Activated effector memory CD4-positive, alpha-beta T cell treated with anti-CD3 and anti-CD28 coated beads, Interleukin-2, amount 50 U/mL, for 16 hours (primary cell): Measurements from ENCODE around the gene SLC26A3.
"Not testable (repeated sequence)": the region's sequence is repeated elsewhere in the genome, so short reads cannot be mapped to it uniquely, and the experiment has no call there.

ENCODE experiments used
- DNase-seq: peaks from one replicate; pipeline ENCODE4 v3.0.0-alpha.2; 2020

SLC26A3 gene

GRCh38 chr7:107803009-107803610, at the start of gene SLC26A3:
SLC26A3 (minus strand) TSS chr7:107803223; CDS start chr7:107794509, 8,714 bp downstream.
- DNase-seq, result no peak

DNA sequence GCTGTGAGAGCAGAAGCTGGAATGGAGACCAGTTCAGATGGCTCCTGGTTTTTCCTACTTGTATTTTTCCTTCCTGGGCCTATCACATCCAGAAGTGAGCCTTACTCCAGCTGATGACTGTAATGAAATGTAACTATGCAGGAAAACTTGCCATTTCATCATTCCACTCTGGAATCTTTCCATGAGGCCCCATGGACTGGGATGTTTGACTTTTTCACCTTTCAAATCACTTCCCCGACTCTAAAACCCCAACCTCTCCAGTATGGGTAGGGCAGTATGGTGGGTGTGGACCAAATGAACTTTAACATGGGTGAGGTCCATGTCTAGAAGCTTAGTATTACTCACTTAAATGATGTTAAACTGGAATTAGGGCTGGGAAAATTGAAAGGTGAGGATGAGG, 47.6 kb upstream of the SLC26A3 start:
- DNase-seq, result no peak

DNA sequence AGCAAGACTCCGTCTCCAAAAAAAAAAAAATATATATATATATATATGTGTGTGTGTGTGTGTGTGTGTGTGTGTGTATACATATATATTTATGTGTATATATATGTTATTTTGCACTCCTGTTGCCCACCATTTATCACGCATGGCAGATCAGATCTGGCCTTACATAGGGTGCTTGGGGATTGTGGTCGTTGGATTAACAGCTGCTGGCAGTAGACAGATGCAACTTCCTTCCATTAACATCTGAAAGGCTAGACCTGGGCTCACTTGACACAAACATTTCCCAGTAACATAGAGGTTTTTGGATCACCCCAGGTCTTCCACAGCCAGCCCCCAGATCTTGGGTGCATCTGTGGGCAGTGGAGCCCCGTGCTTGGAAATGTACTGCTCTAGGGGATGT, 47.2 kb upstream of the SLC26A3 start:
- no peak for DNase-seq

- DNase-seq, result not testable (repeated sequence)
These were observed 45.2 kb upstream of the SLC26A3 start for GRCh38 chr7:107848211-107848610.

DNA sequence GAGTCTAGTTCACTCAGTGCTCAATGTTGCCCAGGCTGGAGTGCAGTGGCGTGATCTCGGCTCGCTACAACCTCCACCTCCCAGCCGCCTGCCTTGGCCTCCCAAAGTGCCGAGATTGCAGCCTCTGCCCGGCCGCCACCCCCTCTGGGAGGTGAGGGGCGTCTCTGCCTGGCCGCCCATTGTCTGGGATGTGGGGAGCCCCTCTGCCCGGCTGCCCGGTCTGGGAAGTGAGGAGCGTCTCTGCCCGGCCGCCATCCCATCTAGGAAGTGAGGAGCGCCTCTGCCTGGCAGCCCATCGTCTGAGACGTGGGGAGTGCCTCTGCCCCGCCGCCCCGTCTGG, 44.8 kb upstream of the SLC26A3 start:
- DNase-seq, result not testable (repeated sequence)

- no peak for DNase-seq
These were observed 44.3 kb upstream of the SLC26A3 start for GRCh38 chr7:107847168-107847835.

- DNase-seq, result no peak
These were observed 43.3 kb upstream of the SLC26A3 start for GRCh38 chr7:107846324-107846723.

- DNase-seq, result no peak
These were observed 40.2 kb upstream of the SLC26A3 start for GRCh38 chr7:107843184-107843583.

GRCh38 chr7:107842213-107842612, 39.2 kb upstream of the SLC26A3 start:
- DNase-seq, result no peak

GRCh38 chr7:107838816-107839565, 36.0 kb upstream of the SLC26A3 start:
- no peak for DNase-seq

DNA sequence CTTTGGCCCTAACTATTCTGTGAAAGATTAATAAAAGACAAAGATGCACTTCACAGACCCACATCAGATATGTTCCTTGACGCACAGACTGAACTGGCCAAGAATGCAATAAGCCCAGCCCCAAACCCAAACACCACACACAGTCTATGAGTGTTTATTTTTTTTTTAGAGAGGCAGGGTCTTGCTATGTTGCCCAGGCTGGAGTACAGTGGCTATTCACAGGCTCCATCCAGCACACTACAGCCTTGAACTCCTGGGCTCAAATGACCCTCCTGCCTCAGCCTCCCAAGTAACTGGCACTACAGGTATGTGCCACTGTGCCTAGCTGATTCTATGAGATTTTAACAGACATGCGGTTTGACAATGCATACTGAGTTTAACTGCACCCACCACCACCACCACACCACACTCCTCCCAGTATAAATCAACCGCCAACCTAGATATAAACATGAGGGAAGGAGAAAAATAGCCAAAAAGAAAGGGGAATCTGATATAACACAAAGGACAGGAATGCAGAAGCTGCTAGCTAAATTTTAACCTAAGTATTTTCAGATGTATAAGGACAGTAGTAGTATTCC, 35.1 kb upstream of the SLC26A3 start:
- DNase-seq, result no peak

GRCh38 chr7:107837145-107837512, 34.1 kb upstream of the SLC26A3 start:
- no peak for DNase-seq

DNA sequence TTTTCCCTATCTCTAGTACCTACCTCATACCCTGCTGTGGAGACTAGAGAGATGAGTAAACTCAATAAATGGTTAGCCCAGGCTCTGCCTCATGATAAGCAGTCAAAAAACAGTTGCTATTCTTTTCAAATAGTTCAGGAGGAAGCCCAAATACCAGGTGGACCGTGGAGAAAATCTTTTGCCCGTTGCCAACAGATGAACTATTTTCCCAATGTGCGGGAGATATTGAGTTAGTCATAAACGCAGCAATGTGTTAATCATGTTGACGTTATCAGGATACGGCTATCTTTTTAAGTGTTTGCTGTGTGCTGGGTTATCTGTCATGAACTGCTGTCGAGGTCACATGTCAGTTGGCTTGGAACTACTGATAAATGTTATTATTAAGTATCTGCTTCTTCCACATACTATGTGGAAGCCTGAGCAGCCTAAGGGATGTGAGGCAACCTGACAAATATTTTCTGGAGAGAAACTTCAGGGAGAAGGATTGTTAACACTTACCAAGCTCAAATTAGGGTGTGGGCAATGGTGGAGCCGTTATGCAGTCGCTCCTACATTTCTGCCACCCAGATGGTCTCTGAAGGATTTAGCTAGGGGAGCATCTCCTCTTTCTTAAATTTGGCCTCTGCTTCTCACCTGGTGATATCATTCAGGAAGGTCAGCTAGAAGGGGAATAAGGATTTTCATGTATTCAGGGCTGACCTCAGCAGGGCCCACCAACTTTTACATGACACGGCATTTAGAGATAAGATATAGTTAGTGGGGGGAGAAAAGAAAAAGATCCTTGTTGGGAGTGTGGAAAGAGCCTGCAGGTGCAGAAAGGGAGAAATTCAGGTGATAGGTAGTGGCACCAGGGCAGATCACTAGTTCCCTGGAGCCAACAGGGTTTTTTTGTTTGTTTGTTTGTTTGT, 33.5 kb upstream of the SLC26A3 start:
- no peak for DNase-seq

- no peak for DNase-seq
These were observed 31.4 kb upstream of the SLC26A3 start for GRCh38 chr7:107834401-107834800.

DNA sequence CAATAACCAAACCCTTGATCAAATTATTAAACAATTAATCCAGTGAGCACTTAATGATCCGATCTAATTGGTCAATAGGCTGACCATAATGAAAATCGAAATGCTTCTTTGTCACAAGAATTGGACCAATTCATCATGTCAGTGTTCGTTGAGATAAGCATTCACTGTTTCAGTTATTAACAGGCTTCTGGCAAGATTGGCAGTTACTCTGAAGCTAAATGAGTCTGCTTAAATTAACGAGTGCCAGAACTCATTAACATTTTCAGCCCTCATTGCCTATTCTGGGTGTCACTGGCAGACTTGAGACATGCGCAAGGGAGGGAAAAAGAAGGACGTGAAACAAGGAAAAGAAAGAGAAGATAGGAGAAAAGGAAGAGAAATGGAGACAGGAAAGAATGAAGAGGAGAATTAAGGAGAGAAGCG, 30.7 kb upstream of the SLC26A3 start:
- DNase-seq, result no peak

DNA sequence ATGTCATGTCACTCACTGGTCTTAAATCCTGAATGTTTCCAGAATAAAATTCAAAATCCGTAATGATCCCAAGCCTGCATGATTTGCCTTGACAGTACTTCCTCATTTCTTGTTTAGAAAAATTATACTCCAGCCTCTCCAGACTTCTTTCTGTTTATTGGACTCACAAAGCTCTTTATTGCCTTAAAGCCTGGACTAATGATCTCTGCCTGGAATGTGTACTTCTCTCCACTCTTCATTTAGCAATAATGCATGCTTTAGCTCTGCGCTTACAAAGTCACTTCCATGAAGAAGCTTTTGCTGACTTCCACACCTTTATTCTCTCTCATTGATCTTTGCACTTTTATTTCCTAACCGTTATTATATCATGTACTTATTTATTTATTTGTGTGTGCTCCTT, 27.4 kb upstream of the SLC26A3 start:
- no peak for DNase-seq

GRCh38 chr7:107828540-107828939, 25.5 kb upstream of the SLC26A3 start:
- DNase-seq, result no peak

DNA sequence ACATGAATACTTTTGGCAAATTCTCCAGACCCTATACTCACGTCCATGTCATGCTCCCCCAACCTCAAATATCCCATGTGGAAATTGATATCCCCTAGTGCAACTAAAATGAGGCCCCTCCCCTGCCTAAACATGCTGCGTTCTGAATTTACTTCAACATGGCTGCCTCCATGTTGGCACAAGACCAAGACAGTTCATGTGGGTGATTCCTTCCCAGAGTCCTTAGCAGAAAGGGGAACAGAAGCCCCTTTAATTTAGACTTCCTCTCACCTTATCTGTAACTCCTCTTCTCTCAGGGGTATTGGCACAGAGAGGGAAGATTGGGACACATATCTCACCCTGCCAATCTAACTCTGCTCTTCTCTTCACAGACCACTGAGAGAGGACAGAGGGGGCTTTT, 24.5 kb upstream of the SLC26A3 start:
- no peak for DNase-seq

DNA sequence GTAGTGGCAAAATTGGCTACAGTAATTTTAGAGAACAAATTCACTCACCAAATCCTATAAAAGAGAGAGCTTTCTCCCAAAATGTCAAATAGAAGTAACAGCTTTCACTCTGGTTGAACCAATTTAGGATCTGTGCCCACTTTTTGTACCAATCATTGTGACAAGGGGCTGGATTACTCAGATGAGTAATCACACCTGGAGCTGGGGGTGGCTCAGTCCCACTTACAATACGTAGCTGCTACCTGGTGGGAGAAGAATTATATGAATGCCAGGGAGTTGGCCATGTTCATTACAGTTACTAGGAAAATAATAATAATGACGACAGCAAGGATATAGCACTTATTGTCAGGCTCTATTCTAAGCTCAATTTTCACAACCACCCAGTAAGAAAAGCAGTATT, 23.4 kb upstream of the SLC26A3 start:
- DNase-seq, result no peak

GRCh38 chr7:107824858-107825257, 21.8 kb upstream of the SLC26A3 start:
- DNase-seq, result no peak

DNA sequence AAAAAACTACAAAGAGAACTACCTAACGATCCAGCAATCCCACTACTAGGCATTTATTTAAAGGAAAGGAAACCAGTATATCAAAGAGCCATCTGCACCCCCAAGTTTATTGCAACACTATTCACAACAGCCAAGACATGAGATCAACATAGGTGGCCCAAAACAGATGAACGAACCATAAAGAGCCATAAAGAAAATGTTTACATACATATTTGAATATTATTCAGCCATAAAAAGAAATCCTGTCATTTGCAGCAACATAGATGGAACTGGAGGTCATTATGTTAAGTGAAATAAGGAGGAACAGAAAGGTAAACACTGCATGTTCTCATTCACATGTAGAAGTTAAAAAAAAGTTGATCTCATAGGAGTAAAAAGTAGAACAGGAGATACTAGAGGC, 15.6 kb upstream of the SLC26A3 start:
- no peak for DNase-seq

GRCh38 chr7:107816011-107816566, 13.1 kb upstream of the SLC26A3 start:
- DNase-seq, result no peak
